HG03378 (cell line): ENCODE results near the gene SLC10A3.

Experiments used
- ATAC-seq: cut with Tn5 transposase; IDR thresholded peaks from one replicate; pipeline ENCODE4 v1.9.1; 2021; ENCODE audit warnings: mild to moderate bottlenecking, moderate library complexity; ENCODE audit not compliant: unreplicated experiment

Gene SLC10A3, protein sequence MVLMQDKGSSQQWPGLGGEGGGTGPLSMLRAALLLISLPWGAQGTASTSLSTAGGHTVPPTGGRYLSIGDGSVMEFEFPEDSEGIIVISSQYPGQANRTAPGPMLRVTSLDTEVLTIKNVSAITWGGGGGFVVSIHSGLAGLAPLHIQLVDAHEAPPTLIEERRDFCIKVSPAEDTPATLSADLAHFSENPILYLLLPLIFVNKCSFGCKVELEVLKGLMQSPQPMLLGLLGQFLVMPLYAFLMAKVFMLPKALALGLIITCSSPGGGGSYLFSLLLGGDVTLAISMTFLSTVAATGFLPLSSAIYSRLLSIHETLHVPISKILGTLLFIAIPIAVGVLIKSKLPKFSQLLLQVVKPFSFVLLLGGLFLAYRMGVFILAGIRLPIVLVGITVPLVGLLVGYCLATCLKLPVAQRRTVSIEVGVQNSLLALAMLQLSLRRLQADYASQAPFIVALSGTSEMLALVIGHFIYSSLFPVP

GRCh38 chrX:154490414-154491083 is at the start of gene SLC10A3:
Gene SLC10A3, minus strand, starts transcription at chrX:154490629. Its CDS starts 1,689 bp downstream, at chrX:154488940.
- ATAC-seq, result peak; percentile 70

DNA sequence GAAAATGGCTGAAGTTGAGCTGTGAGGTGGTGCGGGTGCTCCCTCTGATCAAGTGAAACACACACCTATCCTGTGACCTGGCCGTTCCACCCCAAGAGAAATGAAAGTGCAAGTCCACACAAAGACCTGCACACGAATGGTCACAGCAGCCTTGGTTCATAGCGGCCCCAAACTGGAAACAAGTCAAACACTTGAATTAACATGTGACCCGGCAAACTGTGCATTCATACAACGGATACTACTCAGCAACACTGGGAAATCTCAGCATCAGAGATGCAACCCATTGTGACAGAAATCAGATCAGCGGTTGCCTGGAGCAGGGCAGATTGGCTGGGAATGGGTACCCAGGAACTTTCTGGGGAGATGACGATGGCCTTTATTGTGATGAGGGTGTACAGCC is 48.6 kb upstream of the SLC10A3 start:
- ATAC-seq, result no peak

GRCh38 chrX:154535892-154536291 is 45.5 kb upstream of the SLC10A3 start:
- no peak for ATAC-seq

DNA sequence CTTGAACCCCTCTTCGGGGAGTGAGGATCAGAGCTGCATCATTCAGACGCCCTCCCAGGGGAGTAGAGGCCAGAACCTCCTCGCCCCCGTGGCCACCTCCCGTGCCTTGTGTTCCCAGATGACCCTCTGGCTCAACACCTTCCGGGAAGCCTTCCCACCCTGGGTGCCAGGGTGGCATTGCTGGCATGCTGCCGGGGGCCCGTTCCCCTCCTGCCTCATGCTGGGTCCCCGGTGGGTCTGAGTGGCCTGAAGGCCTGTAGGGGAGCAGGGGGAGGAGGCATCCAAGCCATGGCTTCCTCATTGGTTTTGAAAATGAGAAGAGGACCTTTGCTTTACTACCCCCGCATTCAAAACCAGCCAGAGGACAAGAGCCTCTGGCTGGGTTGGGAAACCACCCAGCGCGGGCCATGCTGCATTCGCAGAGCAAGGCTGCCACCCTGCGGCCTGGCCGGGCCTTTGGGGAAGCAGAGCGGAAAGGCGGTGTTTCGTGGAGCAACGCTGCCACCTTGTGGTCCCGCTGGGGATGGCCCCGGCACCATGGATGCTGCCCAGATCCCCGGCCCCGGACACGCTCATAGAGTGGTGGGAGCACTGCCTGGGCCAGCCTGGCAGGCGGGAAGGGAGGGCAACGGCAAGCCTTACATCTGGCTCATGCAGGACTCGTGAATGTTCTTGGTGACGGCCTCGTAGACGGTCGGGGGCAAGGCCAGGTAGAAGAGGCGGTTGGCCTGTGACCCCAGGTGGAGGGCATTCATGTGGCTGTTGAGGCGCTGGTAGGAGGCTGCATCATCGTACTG is 44.3 kb upstream of the SLC10A3 start:
- ATAC-seq, result peak; percentile 84

- no peak for ATAC-seq
Observed at GRCh38 chrX:154532690-154533089, 42.3 kb upstream of the SLC10A3 start.

GRCh38 chrX:154531626-154532025 is 41.2 kb upstream of the SLC10A3 start:
- ATAC-seq, result no peak

DNA sequence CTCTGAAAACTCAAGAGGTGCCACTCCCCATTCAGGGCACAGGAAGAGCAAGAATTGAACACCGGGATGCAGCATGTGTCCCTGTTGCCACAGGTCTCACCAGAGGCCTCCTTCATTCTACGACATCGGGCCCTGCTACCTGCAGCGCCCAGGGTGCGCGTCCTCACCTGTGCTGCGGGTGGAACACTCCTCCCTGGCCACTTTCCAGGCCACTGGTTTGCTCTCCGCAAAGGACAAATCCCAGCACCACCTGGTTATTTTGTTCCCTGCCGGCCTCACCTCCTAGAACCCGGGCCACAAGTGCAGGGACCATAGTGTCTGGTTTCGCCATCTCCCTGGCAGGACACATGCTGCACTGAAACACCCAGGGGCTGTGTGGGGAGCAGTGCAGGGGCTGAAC is 39.9 kb upstream of the SLC10A3 start:
- ATAC-seq, result no peak

DNA sequence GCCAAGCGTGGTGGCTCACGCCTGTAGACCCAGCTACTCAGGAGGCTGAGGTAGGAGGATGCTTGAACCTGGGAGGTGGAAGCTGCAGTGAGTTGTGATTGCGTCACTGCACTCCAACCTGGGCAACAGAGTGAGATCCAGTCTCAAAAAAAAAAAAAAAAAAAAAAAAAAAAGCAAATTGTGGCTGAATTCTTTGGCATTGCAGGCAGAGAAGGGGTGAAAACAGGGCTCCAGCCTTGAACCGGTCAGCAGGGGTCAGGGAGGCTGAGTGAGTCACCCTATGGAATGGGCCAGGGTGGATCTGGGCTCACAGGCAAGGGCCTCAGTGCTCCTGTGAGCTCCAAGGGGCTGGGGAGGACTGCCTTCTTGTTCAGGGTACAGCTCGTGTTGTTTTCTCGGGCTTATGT is 38.8 kb upstream of the SLC10A3 start:
- ATAC-seq, result no peak

DNA sequence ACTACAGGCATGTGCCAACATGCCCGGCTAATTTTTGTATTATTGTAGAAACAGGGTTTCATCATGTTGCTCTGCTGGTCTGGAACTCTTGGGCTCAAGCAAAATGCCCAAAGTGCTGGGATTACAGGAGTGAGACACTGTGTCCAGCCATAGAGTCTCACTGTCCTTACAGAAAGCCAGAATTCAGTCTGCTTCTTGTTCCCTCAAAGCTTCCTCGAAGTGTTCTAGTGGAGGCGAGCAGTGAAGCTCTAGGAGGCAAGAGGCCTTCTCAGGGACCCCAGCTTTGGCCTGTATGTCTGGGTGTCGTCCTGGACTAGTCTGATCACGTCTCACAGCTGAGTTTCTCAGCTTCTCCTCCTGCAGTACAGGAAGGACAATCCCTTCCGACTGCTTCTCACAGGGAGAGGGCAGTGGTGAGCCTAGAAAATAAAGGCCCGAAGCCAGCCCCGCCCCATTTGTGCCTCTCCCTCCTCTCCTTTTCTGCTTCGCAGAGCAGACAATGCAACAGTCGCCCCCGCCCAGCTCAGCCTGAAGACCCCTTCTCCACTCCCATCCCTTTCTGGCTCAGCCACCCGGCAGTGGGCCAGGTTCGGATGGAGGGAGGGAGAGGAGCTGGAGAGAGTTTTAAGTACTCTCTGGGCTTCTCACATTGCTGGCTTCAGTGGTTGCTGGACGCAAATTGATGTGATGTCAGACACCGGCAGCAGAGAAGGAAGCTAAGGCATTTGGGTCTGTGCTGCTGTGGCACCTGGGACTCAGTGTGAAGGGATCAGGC is 36.7 kb upstream of the SLC10A3 start:
- ATAC-seq, result peak; percentile 65

DNA sequence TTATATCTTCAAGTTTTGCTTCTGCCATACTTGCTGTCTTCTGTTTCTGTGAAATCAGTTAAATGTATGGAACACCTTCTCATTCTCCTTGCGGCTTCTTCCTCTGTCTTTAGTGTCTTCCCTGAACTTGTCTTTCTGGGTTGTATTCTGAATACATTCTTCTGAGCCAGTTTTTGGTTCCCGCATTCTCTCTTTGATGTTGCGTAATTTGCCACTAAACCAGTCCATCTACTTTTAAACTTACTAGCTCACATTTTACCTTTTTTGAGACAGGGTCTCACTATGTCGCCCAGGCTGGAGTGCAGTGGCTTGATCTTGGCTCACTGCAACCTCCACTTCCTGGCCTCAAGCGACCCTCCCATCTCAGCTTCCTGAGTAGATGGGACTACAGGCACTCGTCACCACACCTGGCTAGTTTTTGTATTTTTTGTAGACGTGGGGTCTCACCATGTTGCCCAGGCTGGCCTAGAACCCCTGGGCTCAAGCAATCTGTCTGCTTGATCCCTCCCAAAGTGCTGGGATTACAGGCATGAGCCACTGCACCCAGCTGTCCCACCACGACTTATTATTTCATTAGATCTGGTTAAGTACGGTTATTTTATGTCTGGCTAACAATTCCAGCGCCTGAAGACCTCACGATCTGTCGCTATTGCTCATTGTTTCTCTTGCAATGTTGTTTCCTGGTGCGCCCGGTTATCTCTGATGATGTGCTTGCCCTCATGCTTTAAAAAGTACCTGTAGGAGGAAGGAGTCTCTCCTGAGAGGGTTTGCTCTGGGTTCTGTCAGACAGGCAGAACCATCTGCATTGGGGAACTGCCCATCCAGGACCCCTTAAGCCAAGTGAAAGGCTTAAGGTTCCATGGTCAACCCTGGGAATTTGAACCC is 35.4 kb upstream of the SLC10A3 start:
- ATAC-seq, result no peak

DNA sequence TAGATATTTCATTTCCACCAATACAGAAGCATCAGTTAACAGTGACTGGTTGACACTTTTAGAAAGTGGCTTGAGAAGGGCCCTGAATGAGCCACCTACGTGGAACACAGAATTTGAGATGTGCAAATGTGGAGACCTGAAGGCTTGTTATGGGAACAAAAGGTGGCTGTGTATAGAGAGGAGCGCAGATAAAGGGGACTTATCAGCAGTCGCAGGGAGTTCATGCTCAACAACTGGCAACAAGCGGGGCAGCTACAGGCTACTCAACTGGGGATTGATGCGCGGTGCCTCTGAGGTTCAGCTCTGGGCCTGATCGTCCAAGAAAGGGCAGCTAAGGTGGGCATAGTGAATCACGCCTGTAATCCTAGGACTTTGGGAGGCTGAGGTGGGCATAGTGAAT is 29.0 kb upstream of the SLC10A3 start:
- no peak for ATAC-seq

DNA sequence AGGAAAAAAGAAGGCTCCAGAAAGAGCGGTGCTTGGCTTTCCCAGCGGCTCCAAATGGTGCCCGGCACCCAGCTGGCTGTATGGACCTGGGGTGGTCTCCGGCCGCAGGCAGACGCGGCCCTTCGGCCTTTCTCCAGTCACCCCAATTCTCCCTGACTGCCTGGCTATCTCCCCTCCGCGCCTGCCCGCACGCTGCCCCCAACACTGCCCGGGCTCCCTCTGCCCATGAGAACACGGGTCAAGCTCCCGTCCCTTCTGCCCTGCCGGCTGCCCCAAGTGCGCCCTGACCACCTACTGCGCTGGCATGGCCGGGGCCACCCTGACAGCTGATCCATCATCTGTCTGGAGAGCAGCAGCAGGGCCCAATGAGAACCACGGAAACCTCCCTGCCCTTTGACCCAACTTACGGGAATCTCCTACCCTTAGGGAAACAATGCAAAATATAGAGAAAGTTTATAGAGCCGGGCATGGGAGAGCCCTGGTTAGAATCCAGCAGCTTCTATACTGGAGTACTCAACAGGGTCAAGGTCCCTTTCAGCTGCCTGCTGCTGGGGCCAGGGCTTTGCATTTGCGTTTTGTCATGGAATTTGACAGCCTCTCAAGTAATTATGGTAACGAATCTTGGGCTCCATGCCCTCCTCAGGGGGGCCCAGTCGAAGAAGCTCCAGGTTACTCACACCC is 26.8 kb upstream of the SLC10A3 start:
- ATAC-seq, result no peak

GRCh38 chrX:154516656-154517100 is 26.2 kb upstream of the SLC10A3 start:
- ATAC-seq, result no peak

GRCh38 chrX:154515966-154516655 is 25.7 kb upstream of the SLC10A3 start, which contains the start of gene FAM3A:
Gene FAM3A, minus strand, starts transcription at chrX:154516232. Its CDS starts 460 bp downstream, at chrX:154515772.
- peak; percentile 51 for ATAC-seq

DNA sequence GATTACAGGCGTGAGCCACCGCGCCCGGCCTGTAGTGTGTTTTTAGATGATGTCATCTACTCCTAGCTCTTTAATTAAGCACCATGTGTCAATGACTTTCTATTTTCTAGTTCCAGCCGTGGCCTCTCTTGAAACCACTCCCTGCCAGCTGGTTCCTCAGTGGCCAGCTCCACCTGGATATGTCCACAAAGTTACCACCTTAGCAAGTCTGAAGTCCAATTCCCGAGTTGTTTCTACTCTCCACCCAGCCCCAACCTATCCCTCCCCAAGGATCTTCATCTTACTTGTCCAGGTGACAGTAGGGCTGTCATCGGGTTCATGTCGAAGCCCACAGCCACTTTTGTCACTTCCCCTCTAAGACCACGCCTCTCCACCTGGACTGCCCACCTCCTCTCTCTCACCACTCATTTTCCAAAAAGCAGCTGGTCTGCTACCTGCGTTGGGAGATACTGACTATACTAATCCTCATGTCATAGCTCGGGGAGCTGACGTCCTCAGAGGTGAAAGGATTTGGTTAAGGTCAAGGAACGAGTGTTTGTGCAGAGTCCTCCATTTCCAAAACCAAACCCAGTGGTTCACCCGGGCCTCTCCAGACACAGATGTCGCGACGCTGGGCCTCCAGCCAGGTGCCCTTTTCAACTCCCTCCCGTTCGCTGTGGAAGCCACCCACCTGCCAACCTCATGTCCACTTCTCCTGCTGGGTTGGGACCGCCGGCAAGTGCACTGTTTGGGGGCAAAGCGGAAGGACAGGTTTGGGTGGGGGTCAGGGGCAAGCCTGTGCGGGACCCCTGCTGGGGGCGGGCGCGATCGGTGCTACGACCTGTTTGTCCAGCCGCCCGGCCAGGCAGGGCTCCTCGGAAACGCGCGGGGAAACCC is 24.9 kb upstream of the SLC10A3 start:
- ATAC-seq, result no peak

DNA sequence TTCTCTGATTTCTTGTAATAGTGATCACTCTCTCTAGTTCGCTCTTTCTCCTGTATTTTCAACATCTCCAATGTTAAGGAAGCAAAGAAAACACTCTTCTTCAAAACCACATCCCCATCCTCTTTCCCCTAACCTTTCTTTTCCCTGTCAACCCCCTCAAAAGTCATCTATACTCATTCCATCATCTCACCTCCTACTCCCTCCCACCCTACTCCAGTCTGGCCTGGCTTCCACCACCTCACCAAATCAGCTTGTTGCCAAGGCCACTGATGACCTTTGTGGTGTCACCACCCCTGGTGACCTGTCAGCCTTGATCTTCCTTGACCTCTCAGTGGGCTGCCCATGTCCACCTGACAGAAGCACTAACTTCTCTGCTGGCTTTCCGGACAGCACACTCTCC is 23.3 kb upstream of the SLC10A3 start:
- ATAC-seq, result no peak

- ATAC-seq, result no peak
Observed at GRCh38 chrX:154512879-154513553, 22.6 kb upstream of the SLC10A3 start.
